ENCODE measurements around the gene C3orf18.
A peak's percentile ranks its signal among the peaks of the same experiment; 100 is the strongest.

The C3orf18 gene

DNA sequence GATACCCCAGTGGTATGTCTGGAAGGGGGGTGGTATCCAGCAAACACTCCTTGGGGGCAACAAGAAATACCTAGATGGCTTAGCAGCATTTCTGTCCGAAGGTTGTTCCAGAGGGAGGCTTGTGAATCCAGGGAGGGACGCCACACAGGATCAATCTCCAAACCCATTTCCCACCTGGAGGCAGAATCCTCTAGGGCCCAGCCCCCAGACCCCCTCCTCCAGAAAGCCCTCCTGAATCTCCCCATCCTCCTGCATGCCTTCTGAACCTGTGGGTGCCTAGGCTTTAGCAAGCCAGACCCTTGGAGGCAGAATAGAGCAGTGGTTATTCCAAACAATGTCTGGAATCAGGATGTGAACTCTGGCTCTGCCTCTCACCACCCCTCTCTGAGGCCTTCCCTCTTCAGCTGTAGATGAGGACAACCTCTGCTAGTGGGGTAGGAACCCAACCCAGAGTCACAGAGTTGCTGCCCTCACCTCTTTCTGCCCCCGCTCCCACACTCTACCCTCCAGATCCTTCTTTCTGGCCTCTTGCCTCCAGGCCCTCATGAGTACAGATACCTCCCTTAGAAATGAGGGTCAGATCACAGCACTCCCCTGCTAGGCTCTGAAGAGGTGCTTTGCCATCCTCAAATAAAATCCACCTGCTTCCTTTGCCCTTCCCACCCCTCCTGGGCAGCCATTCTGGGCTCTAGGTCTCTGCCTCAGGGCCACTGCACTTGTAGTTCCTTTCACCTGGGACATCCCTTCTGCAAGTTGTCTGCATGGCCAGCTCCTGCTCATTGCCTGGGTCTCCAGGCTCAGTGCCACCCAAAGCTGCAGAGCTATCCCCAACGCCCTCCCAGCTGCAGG lies 35.9 kb upstream of the C3orf18 start:
- DNase-seq = no peak

DNA sequence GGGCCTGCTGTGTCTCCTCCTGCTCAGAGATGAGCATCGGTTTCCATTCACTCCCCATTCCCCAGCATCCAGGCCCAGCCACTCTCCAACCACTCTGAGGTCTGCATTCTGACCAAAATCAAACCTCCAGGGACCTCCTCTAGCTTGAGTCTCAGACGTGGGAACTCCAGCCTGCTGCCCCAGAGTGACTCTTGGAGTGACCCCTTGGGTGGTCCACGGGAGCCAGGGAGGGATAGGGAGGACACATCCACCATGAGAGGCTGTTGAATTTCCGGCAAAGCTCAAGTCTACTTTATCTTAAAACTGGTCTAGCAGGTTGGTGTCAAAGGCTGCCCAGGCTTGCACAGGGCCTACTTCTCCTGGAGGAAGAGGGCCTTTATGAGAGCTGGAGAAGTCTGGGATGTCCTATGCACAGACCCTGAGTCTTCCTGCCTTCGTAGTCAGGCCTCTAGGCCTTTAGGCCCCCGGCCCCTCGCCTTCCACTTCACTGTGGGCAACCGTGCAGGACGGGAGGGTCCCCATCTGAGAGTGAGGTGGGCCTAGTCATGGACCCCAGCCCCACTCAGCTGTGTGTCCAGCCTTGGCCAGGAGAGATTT lies 35.1 kb upstream of the C3orf18 start:
- no peak for DNase-seq

DNA sequence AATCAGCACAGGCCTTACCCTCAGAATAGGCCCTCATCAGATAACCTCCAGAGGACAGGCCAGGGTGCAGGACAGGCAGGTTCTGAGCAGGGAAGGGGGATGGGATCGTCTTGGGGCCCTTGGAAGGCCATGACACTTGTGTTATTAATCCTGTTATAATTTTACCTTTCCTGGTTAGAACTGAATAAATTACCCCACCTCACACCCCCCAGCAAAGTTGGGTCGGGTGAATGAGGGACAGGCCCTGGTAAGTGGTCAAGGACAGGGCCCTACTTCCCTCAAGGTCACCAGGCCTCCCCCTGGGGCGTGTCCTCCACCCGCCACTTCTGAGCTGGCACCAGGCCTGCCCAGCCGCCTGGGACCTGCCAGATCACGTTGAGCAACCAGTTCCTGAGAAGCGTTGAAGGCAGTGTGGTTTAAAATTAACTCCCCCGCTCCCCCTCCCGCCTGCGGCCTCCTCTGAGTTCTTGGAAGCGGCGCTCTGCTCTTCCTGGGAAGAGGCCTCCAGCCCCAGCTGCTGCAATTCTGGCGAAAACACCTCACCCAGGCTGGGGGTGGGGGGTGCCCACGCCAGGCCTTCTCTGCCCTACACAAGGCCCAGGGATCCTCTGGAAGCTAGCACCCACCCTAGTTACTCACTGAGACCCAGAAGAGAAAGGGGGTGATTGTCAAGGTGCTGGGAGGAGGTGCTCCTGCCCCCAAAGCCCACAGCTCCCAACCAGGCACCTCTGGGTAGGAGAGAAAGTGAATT lies 33.5 kb upstream of the C3orf18 start:
- peak; percentile 78 for DNase-seq

DNA sequence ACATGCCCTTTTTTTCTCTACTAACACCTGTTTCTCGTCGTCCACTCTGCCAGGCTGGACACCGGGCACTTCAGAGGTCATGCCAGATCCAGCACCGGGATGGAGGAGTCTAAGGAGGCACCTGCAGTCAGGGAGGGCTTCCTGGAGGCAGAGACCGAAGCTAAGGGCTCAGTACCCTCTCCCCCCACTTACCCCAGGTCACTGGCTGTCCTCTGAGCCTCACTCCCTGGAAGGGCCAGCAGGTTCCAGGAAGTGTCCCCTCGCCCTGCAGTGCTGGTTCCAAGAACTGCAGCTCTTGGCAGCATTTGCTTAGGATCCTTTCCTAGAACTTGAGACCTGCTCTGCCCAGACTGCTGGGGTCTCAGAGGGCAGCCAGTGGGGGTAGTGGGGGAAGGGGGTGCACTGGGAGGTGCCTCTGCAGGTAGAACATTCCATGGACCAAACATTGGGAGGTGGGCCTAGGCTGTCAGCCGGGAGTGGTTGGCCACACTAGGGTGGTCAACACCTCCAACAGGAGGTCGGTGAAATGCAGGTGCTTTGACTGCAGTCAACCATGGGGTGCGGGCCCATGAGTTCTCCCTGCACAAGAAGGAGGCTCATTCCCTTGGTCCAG lies 32.7 kb upstream of the C3orf18 start:
- no peak for DNase-seq

DNA sequence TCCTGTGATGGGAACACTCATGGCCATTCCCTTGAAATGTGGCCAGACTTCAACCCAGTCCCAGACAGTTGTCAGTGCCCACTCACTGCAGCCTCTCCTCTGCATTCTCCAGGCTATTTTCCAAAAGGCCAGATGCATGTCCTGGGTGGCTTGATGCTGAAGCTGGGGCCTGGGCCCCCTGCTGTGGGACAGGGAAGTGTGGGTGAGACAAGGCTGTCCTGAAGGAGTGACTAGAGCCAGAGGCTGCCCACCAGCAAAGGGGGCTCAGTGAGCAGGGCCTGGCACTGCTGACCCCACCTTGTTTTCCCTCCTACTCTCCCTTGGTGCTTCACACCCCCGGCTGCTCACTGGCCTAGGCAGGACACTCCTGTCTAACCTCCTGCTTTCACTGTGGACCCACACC lies 32.2 kb upstream of the C3orf18 start:
- no peak for DNase-seq

DNA sequence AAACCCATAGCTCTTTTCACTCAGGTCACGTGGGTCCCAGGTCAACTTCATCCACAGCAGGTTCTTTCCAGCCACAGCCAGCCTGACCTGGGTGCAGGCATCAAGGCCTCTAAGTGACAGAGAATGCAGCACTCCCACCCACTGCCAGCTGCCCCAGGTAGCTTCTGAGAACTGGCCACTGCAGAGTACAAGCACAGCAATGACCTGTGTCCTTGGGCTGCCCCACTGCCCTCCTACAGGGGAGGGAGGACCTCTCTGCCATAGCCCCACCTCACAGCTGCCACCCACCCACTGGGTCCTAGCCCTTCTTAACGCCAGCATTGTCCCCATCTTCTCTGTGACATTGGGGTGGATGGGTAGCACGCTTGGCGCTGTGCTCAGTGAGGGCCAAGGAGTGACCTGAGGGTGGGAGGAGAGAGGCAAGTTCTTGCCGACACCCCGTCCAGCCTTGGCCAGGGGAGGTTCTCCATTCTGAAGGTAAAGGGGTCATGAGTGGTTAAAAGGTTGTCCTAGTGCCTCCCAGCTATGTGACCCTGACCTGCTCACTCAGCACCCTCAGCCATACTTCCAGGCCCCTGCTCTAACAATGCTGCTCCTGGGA lies 31.7 kb upstream of the C3orf18 start:
- no peak for DNase-seq

DNA sequence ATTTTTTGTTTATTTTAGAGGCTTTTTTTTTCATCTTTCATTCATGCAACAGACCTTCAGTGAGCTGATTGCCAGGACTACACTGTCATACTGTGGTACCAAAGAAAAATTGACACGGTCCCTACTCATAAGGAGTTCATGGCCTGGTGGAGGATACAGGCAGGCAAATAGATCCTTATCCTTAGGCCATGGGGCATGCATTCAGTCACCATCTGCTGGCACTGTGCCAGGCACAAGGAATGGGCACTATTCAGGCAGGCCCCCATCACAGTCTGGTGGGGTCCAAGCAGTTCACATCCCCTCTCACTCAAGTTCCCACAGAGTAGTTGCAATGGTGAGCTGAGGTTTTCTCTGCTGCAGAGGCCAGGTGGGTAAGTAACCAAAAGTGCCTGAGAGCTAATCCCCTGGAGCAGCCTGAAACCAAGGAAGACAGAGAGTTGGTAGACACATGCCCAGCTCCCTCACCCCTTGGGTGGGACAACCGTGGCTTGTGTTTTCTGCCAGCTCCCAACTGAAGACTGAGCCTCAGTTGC lies 26.8 kb upstream of the C3orf18 start:
- no peak for DNase-seq

DNA sequence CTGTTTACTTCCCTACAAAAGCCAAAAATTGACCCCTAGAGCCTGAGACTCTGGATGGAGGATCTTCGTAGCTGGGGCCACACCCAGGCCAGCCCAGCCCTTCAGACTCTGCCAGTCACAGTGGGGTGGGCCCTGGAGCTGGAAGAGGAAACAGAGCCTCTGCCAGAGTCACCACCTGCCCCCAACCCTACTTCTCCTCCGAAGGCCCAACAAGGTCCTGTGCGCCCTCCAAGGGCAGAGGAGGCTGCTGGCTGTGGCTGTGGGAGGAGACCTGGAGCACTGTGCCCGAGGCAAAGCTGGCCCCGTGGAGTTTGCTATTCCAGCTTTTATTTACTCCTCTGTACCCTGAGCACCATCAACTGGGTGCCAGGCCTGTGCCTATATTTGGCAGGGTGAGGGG lies 25.0 kb upstream of the C3orf18 start:
- DNase-seq = no peak

DNA sequence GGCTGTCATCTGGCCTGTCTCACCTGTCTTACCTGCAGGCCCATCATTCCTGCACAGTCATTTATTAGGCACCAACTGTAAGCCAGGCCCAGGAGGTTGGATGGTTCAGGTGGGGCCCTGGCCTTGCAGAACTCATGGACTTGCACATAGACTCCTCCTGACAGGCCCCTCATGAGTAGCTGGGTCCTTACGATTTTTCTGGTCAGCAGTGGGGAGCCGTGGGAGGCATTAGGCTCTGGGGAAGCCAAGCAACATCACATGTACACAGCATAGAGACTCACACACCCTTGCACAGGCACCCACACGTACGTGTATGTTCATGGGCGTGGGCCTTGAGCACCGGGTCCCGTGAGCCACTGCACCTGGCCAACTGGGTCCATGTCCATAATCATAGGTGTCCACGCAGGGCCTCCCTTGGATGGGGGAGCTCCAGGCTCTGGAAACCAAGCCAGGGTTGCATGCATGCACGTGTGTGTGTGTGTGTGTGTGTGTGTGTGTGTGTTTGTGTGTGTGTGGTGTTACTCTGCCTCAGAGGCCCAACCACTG lies 23.7 kb upstream of the C3orf18 start:
- no peak for DNase-seq

DNA sequence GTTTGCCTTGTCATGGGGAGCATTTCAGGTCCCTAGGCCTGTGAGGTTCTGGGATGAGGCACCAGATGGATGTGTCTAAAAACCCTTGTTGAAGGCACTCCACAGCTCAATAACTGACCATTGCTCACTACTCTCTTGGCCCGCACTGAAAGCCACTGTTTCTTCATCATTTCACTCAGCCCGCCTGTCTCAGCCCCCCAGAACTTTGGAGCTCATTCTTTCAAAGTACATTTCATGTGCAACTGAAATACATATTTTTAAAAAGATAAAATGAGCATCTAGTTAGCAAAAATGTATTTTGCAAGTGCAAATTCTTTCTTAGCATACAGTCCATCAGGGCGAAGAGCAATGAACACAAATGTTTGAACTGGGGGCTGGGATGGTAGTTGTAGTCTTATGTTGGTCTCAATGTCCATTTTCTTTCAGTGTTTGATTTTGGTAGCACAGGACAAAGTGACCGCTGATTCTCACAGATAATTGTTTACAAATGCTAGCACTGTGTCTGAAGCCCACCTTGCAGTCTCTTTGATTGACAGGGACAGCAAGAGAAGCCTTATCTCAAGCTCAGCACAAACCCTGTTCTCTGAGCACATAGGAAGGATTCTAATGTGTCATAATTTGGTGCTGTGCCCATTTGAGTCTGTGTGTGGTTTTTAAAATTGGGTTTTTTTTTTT lies 21.3 kb upstream of the C3orf18 start:
- no peak for DNase-seq

DNA sequence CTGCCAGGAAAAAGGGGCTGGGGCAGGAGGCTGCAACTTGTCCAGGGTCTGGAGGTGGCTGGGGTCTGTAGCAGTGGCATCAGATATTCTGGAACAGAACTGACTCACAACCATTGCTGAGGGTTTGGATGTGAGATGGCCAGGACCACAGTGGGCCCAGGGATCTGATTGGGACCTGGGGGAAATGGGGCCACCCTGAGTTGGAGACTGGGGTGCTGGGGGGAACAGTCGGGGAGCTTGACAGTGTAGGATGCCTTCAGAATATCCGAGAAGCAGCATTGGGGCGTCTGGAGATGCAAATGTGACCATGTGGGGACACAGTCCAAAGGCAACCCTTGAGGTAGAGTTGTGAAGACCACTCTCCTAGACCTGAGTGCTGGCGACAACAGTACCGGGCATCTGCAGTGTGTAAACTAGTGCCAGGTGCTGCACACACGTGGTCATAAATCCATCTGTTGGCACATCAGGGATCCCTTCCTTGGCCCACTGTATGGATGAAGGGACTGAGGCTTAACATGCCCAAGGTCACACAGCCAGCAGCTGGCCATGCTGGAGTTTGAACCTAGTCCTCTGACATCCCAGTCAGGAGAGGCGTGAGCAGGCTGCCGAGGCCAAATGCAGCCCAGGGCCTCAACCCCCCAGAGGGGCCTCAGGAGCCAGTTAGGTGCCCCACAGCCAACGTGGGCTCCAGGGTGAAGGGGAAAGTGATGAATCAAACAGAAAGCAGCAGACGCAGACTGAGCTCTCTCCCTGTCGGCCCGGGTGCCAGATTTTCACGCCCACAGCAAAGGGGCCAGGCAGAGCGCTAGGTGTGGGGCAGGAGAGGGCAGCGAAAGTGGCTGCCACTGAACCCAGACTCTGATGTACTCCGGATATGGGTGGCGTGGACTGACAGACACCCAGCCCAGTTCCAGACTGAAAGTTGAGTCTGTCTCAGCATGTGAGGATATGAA lies 20.5 kb upstream of the C3orf18 start:
- peak; percentile 78 for DNase-seq

DNA sequence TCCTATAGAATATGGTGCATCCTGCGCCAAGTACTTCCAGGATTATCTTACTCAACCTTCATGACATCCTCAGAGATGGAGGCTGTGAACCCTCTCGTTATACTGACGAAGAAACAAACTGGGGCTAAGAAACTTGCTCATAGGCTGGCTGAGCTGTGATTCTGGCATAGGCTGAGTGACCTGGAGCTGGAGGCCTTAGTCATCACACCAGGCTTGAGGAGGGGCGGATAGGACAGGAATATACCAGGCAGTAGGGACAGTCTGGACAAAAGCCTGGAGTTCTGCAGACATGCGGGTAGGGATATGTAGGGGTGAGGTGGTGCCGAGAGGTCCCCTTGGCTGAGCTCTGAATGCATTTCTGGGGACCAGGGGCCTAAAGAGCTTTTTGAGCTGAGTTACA lies 19.8 kb upstream of the C3orf18 start:
- DNase-seq = no peak

DNA sequence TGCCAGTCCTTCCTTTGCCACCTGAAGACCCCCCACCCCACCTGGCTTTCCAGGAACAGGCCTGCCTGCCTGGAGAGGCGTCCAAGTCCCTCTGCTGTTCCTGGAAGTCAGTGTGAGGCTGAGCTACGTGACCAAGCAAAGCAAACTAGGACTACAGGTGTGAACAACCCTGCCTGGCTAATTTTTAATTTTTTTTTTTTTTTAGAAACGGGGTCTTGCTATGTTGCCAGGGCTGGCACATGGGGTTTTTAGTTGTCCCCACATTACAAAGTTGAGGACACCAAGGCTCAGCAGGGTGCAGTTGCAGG lies 19.2 kb upstream of the C3orf18 start:
- DNase-seq = no peak

DNA sequence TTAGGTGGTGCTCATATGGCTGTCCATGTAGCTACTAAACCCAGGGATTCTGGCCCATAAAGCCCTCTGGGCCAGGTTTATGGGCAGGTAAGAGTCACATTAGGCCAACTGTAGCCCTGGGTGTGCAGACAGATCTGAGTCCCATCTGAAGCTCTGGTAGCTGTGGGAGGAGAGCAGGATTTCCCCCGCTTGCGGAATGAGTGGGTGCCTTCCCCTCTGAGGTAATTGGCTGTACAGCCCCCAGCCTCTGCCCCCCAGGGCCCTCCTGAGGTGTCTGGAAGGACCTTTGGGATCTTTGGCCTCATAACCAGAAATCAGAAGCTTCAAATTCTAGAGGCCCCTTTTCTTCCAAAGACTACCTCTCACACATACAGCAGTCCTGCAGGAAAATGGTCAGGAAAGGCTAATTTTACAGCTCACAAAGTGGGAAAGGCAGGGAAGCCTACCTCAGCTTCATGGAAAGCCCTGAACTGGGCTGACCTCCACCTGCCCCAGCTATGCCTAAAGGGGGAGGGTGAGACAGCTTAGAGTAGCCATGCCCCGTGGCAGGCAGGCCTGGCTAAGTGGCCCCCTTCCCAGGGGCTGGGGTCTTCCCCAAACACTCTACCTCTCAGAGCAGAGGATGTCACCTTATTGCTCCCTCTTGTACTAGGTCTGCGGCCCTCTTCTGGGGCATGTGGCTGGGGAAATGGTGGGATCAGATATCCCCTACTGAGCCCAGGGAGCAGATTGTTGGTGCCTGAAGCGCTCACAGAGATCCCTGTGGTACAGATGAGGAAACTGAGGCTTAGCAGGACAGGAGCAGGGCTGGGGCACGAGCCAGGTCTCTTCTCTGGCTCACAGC lies 18.6 kb upstream of the C3orf18 start:
- DNase-seq = no peak

DNA sequence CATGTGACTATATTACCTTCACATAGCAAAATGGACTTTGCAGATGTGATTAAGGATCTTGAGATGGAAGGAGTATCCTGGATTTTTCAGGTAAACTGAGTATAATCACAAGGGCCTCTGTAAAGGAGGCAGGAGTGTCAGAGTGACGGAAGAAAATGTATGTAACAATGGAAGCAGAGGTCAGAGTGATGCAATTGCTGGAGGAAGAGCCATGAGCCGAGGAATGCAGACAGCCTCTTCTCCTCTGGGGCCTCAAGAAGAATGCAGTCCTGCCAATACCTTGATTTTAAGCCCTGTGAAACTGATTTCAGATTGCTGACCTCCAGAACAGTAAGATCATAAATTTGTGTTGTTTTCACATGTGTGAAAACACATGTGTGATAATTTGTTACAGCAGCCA lies 16.8 kb upstream of the C3orf18 start:
- DNase-seq = no peak

DNA sequence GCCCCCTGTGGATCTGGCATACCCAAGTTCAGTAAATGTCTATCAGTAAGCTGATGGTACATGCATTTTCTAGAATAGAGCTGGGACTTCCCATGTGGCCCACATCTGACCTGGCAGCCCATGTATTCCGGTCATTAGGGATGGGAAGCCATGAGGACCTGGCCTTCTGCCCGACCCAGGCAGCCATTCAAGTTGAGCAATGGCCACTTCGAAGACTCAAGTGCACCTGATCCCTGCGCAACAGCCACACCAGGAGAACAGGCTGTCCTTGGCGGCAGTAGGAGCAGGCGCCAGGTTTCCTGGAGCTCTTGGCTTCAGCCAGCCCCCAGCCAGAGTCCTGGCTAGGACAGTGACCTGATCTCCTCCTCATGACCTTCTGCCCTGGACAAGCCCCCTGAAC lies 16.4 kb upstream of the C3orf18 start:
- DNase-seq = no peak

DNA sequence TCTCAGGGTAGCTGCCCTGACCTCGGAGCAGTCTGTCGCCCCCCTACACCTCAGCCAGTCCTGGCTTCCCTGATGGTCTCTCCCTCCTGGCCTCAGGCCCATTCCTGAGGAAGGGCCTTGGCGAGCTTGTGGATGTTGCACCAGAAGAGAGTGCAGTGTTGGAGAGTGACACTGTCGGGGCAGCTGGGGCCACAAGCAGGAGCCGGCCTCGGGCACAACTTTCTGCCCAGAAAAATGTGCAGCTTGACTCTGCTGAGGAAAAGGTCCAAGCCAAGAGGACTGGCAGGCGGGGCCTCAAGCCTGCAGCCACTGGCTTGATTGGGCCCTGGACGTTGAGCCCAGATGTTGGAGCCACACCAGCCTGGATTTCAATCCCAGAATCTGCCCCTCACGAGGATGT lies 14.5 kb upstream of the C3orf18 start:
- no peak for DNase-seq

DNA sequence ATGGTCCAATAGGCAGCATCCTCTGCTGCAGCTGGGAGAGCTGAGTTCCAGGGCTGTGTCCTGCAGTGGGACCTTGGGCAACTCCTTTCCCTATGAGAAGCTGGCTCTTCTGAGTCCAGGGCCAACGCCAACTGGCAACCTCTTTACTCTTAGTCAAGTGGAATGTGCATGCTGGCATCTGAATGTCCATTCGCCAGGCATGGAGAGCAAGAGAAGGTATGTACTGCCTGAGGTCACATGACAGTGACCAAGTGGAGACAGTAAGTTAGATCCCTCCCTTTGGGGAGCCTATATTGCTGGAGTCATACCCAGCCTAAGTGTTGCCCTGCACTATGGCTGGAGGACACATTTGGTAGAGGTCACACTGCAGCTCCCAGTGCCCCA lies 13.9 kb upstream of the C3orf18 start:
- DNase-seq = no peak

DNA sequence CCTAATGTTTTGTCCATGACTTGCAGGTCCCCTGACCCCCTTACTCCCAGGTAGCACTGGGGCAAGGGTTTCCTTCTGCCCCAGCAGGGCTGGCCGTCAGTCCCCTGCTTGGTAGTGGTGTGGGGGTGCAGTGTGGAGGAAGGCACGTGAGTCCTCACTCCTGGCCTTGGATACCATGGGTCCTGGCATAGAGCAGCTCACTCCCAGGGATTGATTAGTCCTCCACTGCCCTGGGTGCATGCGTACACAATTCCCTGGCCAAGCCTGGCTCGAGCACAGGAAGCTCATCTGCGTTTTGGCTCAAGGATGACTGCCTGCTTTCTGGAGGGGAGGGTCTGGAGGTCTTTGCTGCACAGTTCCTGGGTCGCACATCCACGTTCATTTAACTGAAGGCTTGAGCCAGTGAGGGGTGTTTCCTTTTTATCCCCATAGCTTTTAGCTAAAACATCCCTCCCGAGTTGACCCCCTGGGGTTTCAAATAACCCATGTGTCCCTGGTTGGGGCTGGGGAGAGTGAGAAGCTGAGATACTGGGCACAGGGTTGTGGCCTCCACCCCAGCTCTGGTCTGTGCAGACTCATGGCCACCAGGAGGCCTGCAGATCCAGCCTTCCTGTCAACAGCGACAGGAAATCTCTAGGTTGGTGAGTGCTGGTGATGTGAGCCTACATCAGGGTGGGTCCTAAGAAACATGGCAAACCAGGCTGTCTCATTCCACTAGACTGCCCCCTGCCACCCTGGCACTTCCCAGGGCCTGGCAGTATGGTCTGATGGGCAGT lies 13.3 kb upstream of the C3orf18 start:
- no peak for DNase-seq

Measured in activated naive CD4-positive, alpha-beta T cell treated with anti-CD3 and anti-CD28 coated beads, Interleukin-2, amount 50 U/mL, for 16 hours (primary cell).